WTC11 (cell line): ENCODE results near the gene RBM48.
"Not testable (repeated sequence)": the region's sequence is repeated elsewhere in the genome, so short reads cannot be mapped to it uniquely, and the experiment has no call there.

ENCODE experiments used
- ATF3 ChIP-seq: sonication (generic); formaldehyde crosslinking; conservative IDR thresholded peaks from 2 replicates; pipeline ENCODE4 v1.8.1; 2022; ENCODE audit warnings: mild to moderate bottlenecking, missing genetic modification reagents
- E2F4 ChIP-seq: sonication (generic); formaldehyde crosslinking; IDR thresholded peaks from 2 replicates; pipeline ENCODE4 v1.8.1; 2022; ENCODE audit warnings: low read depth, mild to moderate bottlenecking, moderate library complexity, missing genetic modification reagents, borderline replicate concordance
- ELF4 ChIP-seq: sonication (generic); formaldehyde crosslinking; IDR thresholded peaks from 2 replicates; pipeline ENCODE4 v1.8.1; 2022; ENCODE audit warnings: low read depth, mild to moderate bottlenecking, moderate library complexity, missing genetic modification reagents
- ESRRA ChIP-seq: sonication (generic); formaldehyde crosslinking; IDR thresholded peaks from 2 replicates; pipeline ENCODE4 v1.8.1; 2022; ENCODE audit warnings: mild to moderate bottlenecking, missing genetic modification reagents, borderline replicate concordance
- KAT7 ChIP-seq: sonication (generic); formaldehyde crosslinking; IDR thresholded peaks from 2 replicates; pipeline ENCODE4 v1.8.1; 2023; ENCODE audit warnings: missing genetic modification reagents, mild to moderate bottlenecking, borderline replicate concordance
- MAX ChIP-seq: sonication (generic); formaldehyde crosslinking; IDR thresholded peaks from 2 replicates; pipeline ENCODE4 v1.8.0; 2022; ENCODE audit warnings: mild to moderate bottlenecking, missing genetic modification reagents
- NR1H2 ChIP-seq: sonication (generic); formaldehyde crosslinking; IDR thresholded peaks from 2 replicates; pipeline ENCODE4 v1.9.0; 2021; ENCODE audit warnings: mild to moderate bottlenecking, moderate library complexity, missing genetic modification reagents
- SP1 ChIP-seq: sonication (generic); formaldehyde crosslinking; conservative IDR thresholded peaks from 2 replicates; pipeline ENCODE4 v1.8.1; 2022; ENCODE audit warnings: missing genetic modification reagents
- TEAD4 ChIP-seq: sonication (generic); formaldehyde crosslinking; IDR thresholded peaks from 2 replicates; pipeline ENCODE4 v1.8.0; 2022; ENCODE audit warnings: mild to moderate bottlenecking, missing genetic modification reagents
- TF ChIP-seq, protein P1 (sequence below): fragments of 200-600 bp; IDR thresholded peaks from 2 replicates; pipeline ENCODE4 v1.8.0; 2022; ENCODE audit warnings: antibody characterized with exemption
- TF ChIP-seq, protein P2 (sequence below): sonication (generic); formaldehyde crosslinking; IDR thresholded peaks from 2 replicates; pipeline ENCODE4 v1.8.1; 2022; ENCODE audit warnings: missing genetic modification reagents, borderline replicate concordance
- TF ChIP-seq, protein P3 (sequence below): fragments of 250-450 bp; sonication (Bioruptor Pico); IDR thresholded peaks from 2 replicates; pipeline ENCODE4 v2.1.2; 2022; ENCODE audit warnings: mild to moderate bottlenecking, moderate library complexity

DNA sequence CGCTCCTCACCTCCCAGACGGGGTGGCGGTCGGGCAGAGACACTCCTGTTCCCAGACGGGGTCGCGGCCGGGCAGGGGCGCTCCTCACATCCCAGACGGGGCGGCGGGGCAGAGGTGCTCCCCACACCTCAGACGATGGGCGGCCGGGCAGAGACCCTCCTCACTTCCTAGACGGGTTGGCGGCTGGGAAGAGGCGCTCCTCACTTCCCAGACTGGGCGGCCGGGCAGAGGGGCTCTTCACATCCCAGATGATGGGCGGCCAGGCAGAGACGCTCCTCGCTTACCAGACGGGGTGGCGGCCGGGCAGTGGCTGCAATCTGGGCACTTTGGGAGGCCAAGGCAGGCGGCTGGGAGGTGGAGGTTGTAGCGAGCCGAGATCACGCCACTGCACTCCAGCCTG is 16.5 kb downstream of the RBM48 start:
- not testable (repeated sequence) for TF ChIP-seq MAX, ATF3, ESRRA, SP1, ELF4, E2F4, KAT7, TEAD4, NR1H2 (CRISPR knock-in tag)
- TF ChIP-seq, protein P1, sequence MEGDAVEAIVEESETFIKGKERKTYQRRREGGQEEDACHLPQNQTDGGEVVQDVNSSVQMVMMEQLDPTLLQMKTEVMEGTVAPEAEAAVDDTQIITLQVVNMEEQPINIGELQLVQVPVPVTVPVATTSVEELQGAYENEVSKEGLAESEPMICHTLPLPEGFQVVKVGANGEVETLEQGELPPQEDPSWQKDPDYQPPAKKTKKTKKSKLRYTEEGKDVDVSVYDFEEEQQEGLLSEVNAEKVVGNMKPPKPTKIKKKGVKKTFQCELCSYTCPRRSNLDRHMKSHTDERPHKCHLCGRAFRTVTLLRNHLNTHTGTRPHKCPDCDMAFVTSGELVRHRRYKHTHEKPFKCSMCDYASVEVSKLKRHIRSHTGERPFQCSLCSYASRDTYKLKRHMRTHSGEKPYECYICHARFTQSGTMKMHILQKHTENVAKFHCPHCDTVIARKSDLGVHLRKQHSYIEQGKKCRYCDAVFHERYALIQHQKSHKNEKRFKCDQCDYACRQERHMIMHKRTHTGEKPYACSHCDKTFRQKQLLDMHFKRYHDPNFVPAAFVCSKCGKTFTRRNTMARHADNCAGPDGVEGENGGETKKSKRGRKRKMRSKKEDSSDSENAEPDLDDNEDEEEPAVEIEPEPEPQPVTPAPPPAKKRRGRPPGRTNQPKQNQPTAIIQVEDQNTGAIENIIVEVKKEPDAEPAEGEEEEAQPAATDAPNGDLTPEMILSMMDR: not testable (repeated sequence)
- TF ChIP-seq, protein P2, sequence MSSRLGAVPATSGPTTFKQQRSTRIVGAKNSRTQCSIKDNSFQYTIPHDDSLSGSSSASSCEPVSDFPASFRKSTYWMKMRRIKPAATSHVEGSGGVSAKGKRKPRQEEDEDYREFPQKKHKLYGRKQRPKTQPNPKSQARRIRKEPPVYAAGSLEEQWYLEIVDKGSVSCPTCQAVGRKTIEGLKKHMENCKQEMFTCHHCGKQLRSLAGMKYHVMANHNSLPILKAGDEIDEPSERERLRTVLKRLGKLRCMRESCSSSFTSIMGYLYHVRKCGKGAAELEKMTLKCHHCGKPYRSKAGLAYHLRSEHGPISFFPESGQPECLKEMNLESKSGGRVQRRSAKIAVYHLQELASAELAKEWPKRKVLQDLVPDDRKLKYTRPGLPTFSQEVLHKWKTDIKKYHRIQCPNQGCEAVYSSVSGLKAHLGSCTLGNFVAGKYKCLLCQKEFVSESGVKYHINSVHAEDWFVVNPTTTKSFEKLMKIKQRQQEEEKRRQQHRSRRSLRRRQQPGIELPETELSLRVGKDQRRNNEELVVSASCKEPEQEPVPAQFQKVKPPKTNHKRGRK (CRISPR knock-in tag): not testable (repeated sequence)
- TF ChIP-seq, protein P3, sequence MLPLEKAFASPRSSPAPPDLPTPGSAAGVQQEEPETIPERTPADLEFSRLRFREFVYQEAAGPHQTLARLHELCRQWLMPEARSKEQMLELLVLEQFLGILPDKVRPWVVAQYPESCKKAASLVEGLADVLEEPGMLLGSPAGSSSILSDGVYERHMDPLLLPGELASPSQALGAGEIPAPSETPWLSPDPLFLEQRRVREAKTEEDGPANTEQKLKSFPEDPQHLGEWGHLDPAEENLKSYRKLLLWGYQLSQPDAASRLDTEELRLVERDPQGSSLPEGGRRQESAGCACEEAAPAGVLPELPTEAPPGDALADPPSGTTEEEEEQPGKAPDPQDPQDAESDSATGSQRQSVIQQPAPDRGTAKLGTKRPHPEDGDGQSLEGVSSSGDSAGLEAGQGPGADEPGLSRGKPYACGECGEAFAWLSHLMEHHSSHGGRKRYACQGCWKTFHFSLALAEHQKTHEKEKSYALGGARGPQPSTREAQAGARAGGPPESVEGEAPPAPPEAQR (CRISPR knock-in tag): not testable (repeated sequence)
